ENCODE data around the gene KRTCAP2. TPM values are rescaled to one million over a fixed set of nuclear protein-coding genes. Genes with fewer than 3 reads are reported as not detected.

Gene KRTCAP2
- polyA plus RNA-seq, 1 of the 3 experiments (the other 2 are of a cell fraction), result 238 TPM

GRCh38 chr1:155124503-155125463, 48.3 kb downstream of the KRTCAP2 start:
- POLR2A ChIA-PET, result no interaction called here
- Histone ChIP-seq H4K20me1 (ENCODE audit: insufficient read depth) (no peaks in the 10 kb centered on the region), H3K9me3 (no peaks in the 10 kb centered on the region), H3K4me2 (no peak overlapping the region), H3K79me2 (ENCODE audit: insufficient read depth) (no peaks in the 10 kb centered on the region), H3F3A (replicated peaks; ENCODE audit: insufficient read depth) (no peaks in the 10 kb centered on the region), H3K9me2 (no peaks in the 10 kb centered on the region), H3K36me3 (replicated peaks in 1 of 2; ENCODE audit: control insufficient read depth in 1 of 2, insufficient read depth in 2 of 2, low read length in 1 of 2) (no peaks in the 10 kb centered on the region), H3K27me3 (ENCODE audit: insufficient read depth) (no peaks in the 10 kb centered on the region; the same call in 1 of the 2 replicates), H2AFZ (ENCODE audit: low read depth) (no peak overlapping the region), H3K27ac (ENCODE audit: low read depth in 2 of 2, low read length in 1 of 2) (no peak overlapping the region), H3K4me1 (ENCODE audit: control insufficient read depth in 1 of 2, insufficient read depth in 2 of 2, low read depth in 1 of 2, low read length in 1 of 2) (peaks cover 14 to 36% of the 10 kb centered on the region in 2 experiments), H3K4me3 (ENCODE audit: low read depth in 2 of 2, low read length in 1 of 2) (no peak overlapping the region), H3K9ac (no peak overlapping the region)
- CTCF ChIA-PET, result interaction anchor here (1.1 to 9.7 kb wide), 8 partner anchors 10 to 82 kb away, joined by 3 to 67 read pairs (median 6); partner anchors contain the start of gene KRTCAP2
- DNase-seq, result no peak
- 64% methylated on average over 15 of the region's 16 CpGs for WGBS (ENCODE audit: low lambda C conversion rate)
- TF ChIP-seq TEAD4 (IDR thresholded peaks at IDR 0.05; ENCODE audit: borderline replicate concordance, insufficient read depth), result 0 out of 2 replicates have a peak, but pooled peaks have one; percentile 24
- TF ChIP-seq NRF1 (IDR thresholded peaks at IDR 0.05; ENCODE audit: low read depth, low read length), result no peak

- DNase-seq, result no peak
- no peaks in the 10 kb centered on the region; the same call in 1 of the 2 replicates for H3K27me3 ChIP-seq (ENCODE audit: insufficient read depth)
- H3K27ac ChIP-seq (ENCODE audit: low read depth in 2 of 2, low read length in 1 of 2), result no peak overlapping the region
- no peaks in the 10 kb centered on the region for H3K79me2 ChIP-seq (ENCODE audit: insufficient read depth)
- H3K36me3 ChIP-seq (replicated peaks in 1 of 2; ENCODE audit: control insufficient read depth in 1 of 2, insufficient read depth in 2 of 2, low read length in 1 of 2), result no peaks in the 10 kb centered on the region
- H4K20me1 ChIP-seq (ENCODE audit: insufficient read depth), result no peaks in the 10 kb centered on the region
- no peak overlapping the region for H3K4me2 ChIP-seq
- TF ChIP-seq ELF1 (IDR thresholded peaks at IDR 0.05) (no peak), TAF1 (IDR thresholded peaks at IDR 0.05; ENCODE audit: borderline replicate concordance, low read depth, low read length) (no peak), NRF1 (IDR thresholded peaks at IDR 0.05; ENCODE audit: low read depth, low read length) (no peak), FOXM1 (IDR thresholded peaks at IDR 0.05; ENCODE audit: low read depth) (no peak), EZH2phosphoT487 (IDR thresholded peaks at IDR 0.05; ENCODE audit: borderline replicate concordance, low read depth) (no peak)
- no peaks in the 10 kb centered on the region for H3K9me2 ChIP-seq
- POLR2A ChIA-PET, result no interaction called here
- H3K9me3 ChIP-seq, result no peaks in the 10 kb centered on the region
- no peak overlapping the region for H2AFZ ChIP-seq (ENCODE audit: low read depth)
- CTCF ChIA-PET, result interaction anchor here (2.4 to 9.7 kb wide), 4 partner anchors 9 to 44 kb away, joined by 5 to 67 read pairs (median 16); no protein-coding TSS in a partner anchor
- WGBS (ENCODE audit: low lambda C conversion rate), result 86% methylated on average over 4 of the region's 4 CpGs
- H3K4me3 ChIP-seq (ENCODE audit: low read depth in 2 of 2, low read length in 1 of 2), result no peak overlapping the region
- no peak overlapping the region for H3K9ac ChIP-seq
- H3F3A ChIP-seq (replicated peaks; ENCODE audit: insufficient read depth), result no peaks in the 10 kb centered on the region
- H3K4me1 ChIP-seq (ENCODE audit: control insufficient read depth in 1 of 2, insufficient read depth in 2 of 2, low read depth in 1 of 2, low read length in 1 of 2), result peaks cover 4 to 26% of the 10 kb centered on the region in 2 experiments; a peak in 3 of 4 replicates
These were observed 49.3 kb downstream of the KRTCAP2 start for GRCh38 chr1:155123801-155124200.

GRCh38 chr1:155122308-155122707, 50.8 kb downstream of the KRTCAP2 start:
- H3K4me3 ChIP-seq (ENCODE audit: low read depth in 2 of 2, low read length in 1 of 2), result no peak overlapping the region
- CTCF ChIA-PET, result interaction anchor here (1.0 to 9.7 kb wide), 7 partner anchors 13 to 51 kb away, joined by 3 to 67 read pairs (median 4); partner anchors contain the start of genes KRTCAP2 and SLC50A1
- no peaks in the 10 kb centered on the region for H4K20me1 ChIP-seq (ENCODE audit: insufficient read depth)
- no peaks in the 10 kb centered on the region for H3K79me2 ChIP-seq (ENCODE audit: insufficient read depth)
- H3F3A ChIP-seq (replicated peaks; ENCODE audit: insufficient read depth), result no peaks in the 10 kb centered on the region
- no peak overlapping the region for H3K9ac ChIP-seq
- WGBS (ENCODE audit: low lambda C conversion rate), result 62% methylated on average over 2 of the region's 2 CpGs
- H3K36me3 ChIP-seq (replicated peaks in 1 of 2; ENCODE audit: control insufficient read depth in 1 of 2, insufficient read depth in 2 of 2, low read length in 1 of 2), result no peaks in the 10 kb centered on the region
- no peaks in the 10 kb centered on the region for H3K9me2 ChIP-seq
- H2AFZ ChIP-seq (ENCODE audit: low read depth), result no peak overlapping the region
- H3K9me3 ChIP-seq, result no peaks in the 10 kb centered on the region
- no peak overlapping the region for H3K4me2 ChIP-seq
- DNase-seq, result no peak
- H3K4me1 ChIP-seq (ENCODE audit: control insufficient read depth in 1 of 2, insufficient read depth in 2 of 2, low read depth in 1 of 2, low read length in 1 of 2), result peaks cover 0 to 18% of the 10 kb centered on the region in 2 experiments; a peak in 1 of 4 replicates
- no peaks in the 10 kb centered on the region; the same call in 1 of the 2 replicates for H3K27me3 ChIP-seq (ENCODE audit: insufficient read depth)
- POLR2A ChIA-PET, result no interaction called here
- H3K27ac ChIP-seq (ENCODE audit: low read depth in 2 of 2, low read length in 1 of 2), result no peak overlapping the region
- TF ChIP-seq SMC3 (IDR thresholded peaks at IDR 0.05; ENCODE audit: low read depth, low read length) (no peak), RCOR1 (IDR thresholded peaks at IDR 0.05; ENCODE audit: low read length) (no peak), PBX3 (IDR thresholded peaks at IDR 0.05) (no peak), MEF2A (IDR thresholded peaks at IDR 0.05; ENCODE audit: borderline replicate concordance, low read depth) (no peak), CTCF (IDR thresholded peaks at IDR 0.05) (no peak), ZBTB33 (IDR thresholded peaks at IDR 0.05; ENCODE audit: borderline replicate concordance, low read depth) (no peak), MXI1 (IDR thresholded peaks at IDR 0.05; ENCODE audit: low read depth, low read length) (no peak), RAD21 (IDR thresholded peaks at IDR 0.05; ENCODE audit: low read length) (no peak), YY1 (IDR thresholded peaks at IDR 0.05; ENCODE audit: low read depth) (no peak), POLR2AphosphoS5 (IDR thresholded peaks at IDR 0.05; ENCODE audit: low read depth, low read length) (no peak)
